Ascending aorta (tissue), 2 donors: ENCODE data around the gene HTR3B. TPM values are rescaled to one million over a fixed set of nuclear protein-coding genes. Genes with fewer than 3 reads are reported as not detected.

Experiments
- DNase-seq, 2 donors: peaks; one replicate each; pipeline ENCODE4 v3.0.0-alpha.2; 2019; ENCODE audit warnings: low spot score in 2 of 2
- H3K27ac ChIP-seq, 2 donors: fragments of 200-600 bp; sonication (generic); one replicate each; pipeline ENCODE4 v1.5.1; 2016 to 2017; ENCODE audit warnings: mild to moderate bottlenecking in 1 of 2
- H3K27me3 ChIP-seq: fragments of 200-600 bp; sonication (generic); one replicate; pipeline ENCODE4 v1.5.1; 2017
- H3K36me3 ChIP-seq, 2 donors: fragments of 200-600 bp; sonication (generic); one replicate each; pipeline ENCODE4 v1.5.1; 2016
- H3K4me1 ChIP-seq, 2 donors: fragments of 200-600 bp; sonication (generic); one replicate each; pipeline ENCODE4 v1.5.1; 2016 to 2017; ENCODE audit warnings: mild to moderate bottlenecking in 1 of 2
- H3K4me3 ChIP-seq, 2 donors: fragments of 200-600 bp; sonication (generic); one replicate each; pipeline ENCODE4 v1.5.1; 2016 to 2017; ENCODE audit warnings: mild to moderate bottlenecking in 1 of 2
- H3K9me3 ChIP-seq, 2 donors: fragments of 200-600 bp; sonication (generic); one replicate each; pipeline ENCODE4 v1.5.1; 2016
- CTCF ChIP-seq, 3 experiments: fragments of 200-600 bp in 2 of 3; fragments of 450-650 bp in 1 of 3; sonication (generic) in 2 of 3; IDR thresholded peaks; one replicate each; pipeline ENCODE4 v1.5.1; 2016 to 2019; ENCODE audit warnings: antibody characterized with exemption in 3 of 3, mild to moderate bottlenecking in 1 of 3, moderate library complexity in 1 of 3
- intact Hi-C: fragments of 100-400 bp; cut with DNase I; formaldehyde crosslinking; loops from one replicate; pipeline ENCODE4 v1.15.1; 2023
- total RNA-seq: library from RNA; depleted of rRNA; stranded (reverse); fragments of >200 nt; gene quantifications from one replicate; pipeline ENCODE4 v1.1.0, GENCODE V29; 2016

The HTR3B gene
- total RNA-seq, 1 donor from 2014 or later: not detected

DNA sequence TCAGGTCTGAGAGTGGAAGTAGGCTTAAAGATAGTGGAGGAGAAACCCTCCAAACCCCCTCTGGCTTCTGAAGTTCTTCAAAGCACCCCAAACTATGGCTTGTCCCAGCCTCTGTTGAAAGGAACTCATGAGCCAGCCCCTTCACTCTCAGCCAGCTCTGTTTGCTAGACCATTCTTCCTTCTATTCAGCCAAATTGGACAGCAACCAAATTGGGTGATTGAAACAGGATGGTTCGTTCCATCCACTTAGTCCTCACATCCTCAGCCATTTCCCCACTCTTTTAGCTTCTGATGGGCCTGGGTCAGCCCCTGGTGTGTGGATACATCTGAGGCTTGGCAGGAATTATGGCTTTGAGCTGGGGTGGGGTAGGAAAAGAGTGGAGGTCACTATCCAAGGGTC, 74.8 kb downstream of the HTR3B start:
- intact Hi-C loops: no loop called here

GRCh38 chr11:113980785-113981184, 76.2 kb downstream of the HTR3B start:
- Histone ChIP-seq H3K9me3 (no peaks in the 10 kb centered on the region), H3K27ac (no peak overlapping the region), H3K36me3 (no peaks in the 10 kb centered on the region), H3K27me3 (no peaks in the 10 kb centered on the region), H3K4me3 (no peak overlapping the region), H3K4me1 (no peaks in the 10 kb centered on the region)
- no peak for DNase-seq
- TF ChIP-seq CTCF (IDR thresholded peaks at IDR 0.05): no peak
- intact Hi-C loops: no loop called here

More for the DNA sequence above, 74.8 kb downstream of the HTR3B start:
- Histone ChIP-seq H3K27me3 (no peaks in the 10 kb centered on the region), H3K4me1 (no peaks in the 10 kb centered on the region), H3K36me3 (no peaks in the 10 kb centered on the region), H3K4me3 (no peak overlapping the region), H3K27ac (no peak overlapping the region), H3K9me3 (no peaks in the 10 kb centered on the region)
- no peak for TF ChIP-seq CTCF (IDR thresholded peaks at IDR 0.05)
- DNase-seq: no peak

GRCh38 chr11:113982306-113982705, 77.7 kb downstream of the HTR3B start:
- TF ChIP-seq CTCF (IDR thresholded peaks at IDR 0.05): no peak
- H3K27me3 ChIP-seq: no peaks in the 10 kb centered on the region
- H3K36me3 ChIP-seq: no peaks in the 10 kb centered on the region
- intact Hi-C loops: no loop called here
- H3K4me3 ChIP-seq: no peak overlapping the region
- H3K9me3 ChIP-seq: no peaks in the 10 kb centered on the region
- no peaks in the 10 kb centered on the region for H3K4me1 ChIP-seq
- DNase-seq: no peak
- no peak overlapping the region for H3K27ac ChIP-seq

GRCh38 chr11:113984781-113985180, 80.2 kb downstream of the HTR3B start:
- DNase-seq: no peak
- H3K4me3 ChIP-seq: no peak overlapping the region
- H3K9me3 ChIP-seq: no peaks in the 10 kb centered on the region
- TF ChIP-seq CTCF (IDR thresholded peaks at IDR 0.05): no peak
- no peaks in the 10 kb centered on the region for H3K4me1 ChIP-seq
- no peak overlapping the region for H3K27ac ChIP-seq
- H3K36me3 ChIP-seq: no peaks in the 10 kb centered on the region
- intact Hi-C loops: no loop called here
- H3K27me3 ChIP-seq: no peaks in the 10 kb centered on the region

GRCh38 chr11:113985906-113986305, 81.3 kb downstream of the HTR3B start:
- Histone ChIP-seq H3K9me3 (no peaks in the 10 kb centered on the region), H3K4me1 (no peaks in the 10 kb centered on the region), H3K36me3 (no peaks in the 10 kb centered on the region), H3K27me3 (no peaks in the 10 kb centered on the region), H3K4me3 (no peak overlapping the region), H3K27ac (no peak overlapping the region)
- no peak for DNase-seq
- intact Hi-C loops: no loop called here
- no peak for TF ChIP-seq CTCF (IDR thresholded peaks at IDR 0.05)
